GM12874 (cell line): Measurements from ENCODE around the gene LBP.

Source experiments
- CTCF ChIP-seq: IDR thresholded peaks from 2 replicates; pipeline ENCODE4 v1.5.1; 2011; ENCODE audit warnings: low read depth, mild to moderate bottlenecking, control low read depth, low read length, moderate library complexity; ENCODE audit not compliant: insufficient read depth

Gene LBP

GRCh38 chr20:38346247-38346651, at the start of gene LBP:
Gene LBP, plus strand, starts transcription at chr20:38346482. Its CDS starts 35 bp downstream, at chr20:38346517.
- no peak for TF ChIP-seq CTCF

GRCh38 chr20:38297916-38298674, 48.2 kb upstream of the LBP start:
- no peak for TF ChIP-seq CTCF

- no peak for TF ChIP-seq CTCF
Observed at GRCh38 chr20:38298768-38299288, 47.5 kb upstream of the LBP start.

- no peak for TF ChIP-seq CTCF
Observed at GRCh38 chr20:38299963-38300362, 46.3 kb upstream of the LBP start.

GRCh38 chr20:38300438-38300837, 45.8 kb upstream of the LBP start:
- TF ChIP-seq CTCF: no peak

- TF ChIP-seq CTCF: no peak
Observed at GRCh38 chr20:38301309-38301708, 45.0 kb upstream of the LBP start.

- TF ChIP-seq CTCF: no peak
Observed at GRCh38 chr20:38302786-38303185, 43.5 kb upstream of the LBP start.
